HepG2 (cell line): ENCODE results near the gene MZF1. TPM values are rescaled to one million over a fixed set of nuclear protein-coding genes. Genes with fewer than 3 reads are reported as not detected.

Experiments used
- BHLHE40 ChIP-seq: IDR thresholded peaks from 2 replicates; pipeline ENCODE4 v1.6.1; 2011; ENCODE audit warnings: low read length, improper control_type of control experiment
- HNRNPH1 ChIP-seq: fragments of 200-400 bp; formaldehyde crosslinking; optimal IDR thresholded peaks from 2 replicates; pipeline ENCODE3; 2017; ENCODE audit warnings: mild to moderate bottlenecking, low read depth, low read length
- POLR2A ChIP-seq, 2 experiments: IDR thresholded peaks; 2 replicates each; pipeline ENCODE4 v1.6.1; 2011; ENCODE audit warnings: low read depth in 2 of 2, low read length in 2 of 2, mild to moderate bottlenecking in 1 of 2, moderate library complexity in 1 of 2; ENCODE audit not compliant: insufficient read depth in 1 of 2
- PPARG ChIP-seq: conservative IDR thresholded peaks from 2 replicates; pipeline ENCODE4 v1.6.1; 2016; ENCODE audit warnings: missing biosample characterization, missing genetic modification reagents
- RAD51 ChIP-seq: fragments of 450-650 bp; IDR thresholded peaks from 2 replicates; pipeline ENCODE4 v1.6.1; 2016; ENCODE audit warnings: borderline replicate concordance
- REXO4 ChIP-seq: sonication (generic); formaldehyde crosslinking; IDR thresholded peaks from 2 replicates; pipeline ENCODE4 v1.8.0; 2022; ENCODE audit warnings: missing genetic modification reagents, mild to moderate bottlenecking, borderline replicate concordance
- RFX5 ChIP-seq: IDR thresholded peaks from 2 replicates; pipeline ENCODE4 v1.6.1; 2011; ENCODE audit warnings: low read depth, low read length, improper control_type of control experiment
- SALL2 ChIP-seq: sonication (generic); formaldehyde crosslinking; IDR thresholded peaks from 2 replicates; pipeline ENCODE4 v1.8.1; 2023; ENCODE audit warnings: mild to moderate bottlenecking, missing genetic modification reagents, inconsistent platforms
- TCF12 ChIP-seq, 2 experiments: fragments of 450-650 bp in 1 of 2; sonication (generic) in 1 of 2; formaldehyde crosslinking in 1 of 2; IDR thresholded peaks; 2 replicates each; pipeline versions ENCODE4 v1.6.1 to v1.8.0; 2017 to 2022; ENCODE audit warnings: antibody characterized with exemption in 1 of 2, mild to moderate bottlenecking in 1 of 2, missing genetic modification reagents in 1 of 2, moderate library complexity in 1 of 2
- TOPORS ChIP-seq: sonication (generic); formaldehyde crosslinking; IDR thresholded peaks from 2 replicates; pipeline ENCODE4 v1.8.0; 2023; ENCODE audit warnings: mild to moderate bottlenecking, missing genetic modification reagents
- ZBTB38 ChIP-seq: sonication (generic); formaldehyde crosslinking; IDR thresholded peaks from 2 replicates; pipeline ENCODE4 v1.5.1; 2020; ENCODE audit warnings: mild to moderate bottlenecking, missing genetic modification reagents
- ZNF180 ChIP-seq: sonication (generic); formaldehyde crosslinking; IDR thresholded peaks from 2 replicates; pipeline ENCODE4 v1.4.0; 2020; ENCODE audit warnings: low read depth, missing genetic modification reagents, borderline replicate concordance
- ZNF616 ChIP-seq: sonication (generic); formaldehyde crosslinking; IDR thresholded peaks from 2 replicates; pipeline ENCODE4 v1.5.0; 2020; ENCODE audit warnings: low read depth, mild to moderate bottlenecking, missing genetic modification reagents
- ZNF629 ChIP-seq: sonication (generic); formaldehyde crosslinking; conservative IDR thresholded peaks from 2 replicates; pipeline ENCODE4 v1.5.0; 2020; ENCODE audit warnings: missing genetic modification reagents
- ZNF7 ChIP-seq: IDR thresholded peaks from 2 replicates; pipeline ENCODE4 v1.6.1; 2016; ENCODE audit warnings: missing biosample characterization, missing genetic modification reagents
- ZNF709 ChIP-seq: sonication (generic); formaldehyde crosslinking; IDR thresholded peaks from 2 replicates; pipeline ENCODE4 v1.5.0; 2020; ENCODE audit warnings: mild to moderate bottlenecking, missing genetic modification reagents
- ZNF746 ChIP-seq: sonication (generic); formaldehyde crosslinking; IDR thresholded peaks from 2 replicates; pipeline ENCODE4 v1.8.0; 2022; ENCODE audit warnings: mild to moderate bottlenecking, missing genetic modification reagents
- polyA plus RNA-seq, 8 experiments: library from polyadenylated mRNA; depleted of rRNA in 3 of 8; stranded (reverse) in 7 of 8; unstranded in 1 of 8; fragments of >200 nt; fragmentation: Illumina TruSeq in 4 of 8; extraction: Trizol in 4 of 8; gene quantifications; 2 replicates each; pipeline versions ENCODE4 v1.2.1 to v1.2.3, GENCODE V29; 2011 to 2016; ENCODE audit warnings: low read depth in 4 of 8, missing spikeins in 1 of 8, mixed read lengths in 1 of 8; ENCODE audit not compliant: insufficient read depth in 1 of 8
- total RNA-seq, 5 experiments: library from RNA; depleted of rRNA; stranded (reverse); fragments of >200 nt; fragmentation: Illumina TruSeq; extraction: Trizol; gene quantifications; 2 replicates each; pipeline ENCODE4 v1.2.3, GENCODE V29; 2016; ENCODE audit warnings: low read depth in 1 of 5
- TF ChIP-seq, protein P1 (sequence below), 2 experiments: fragments of 450-650 bp in 1 of 2; sonication (generic) in 1 of 2; formaldehyde crosslinking in 1 of 2; IDR thresholded peaks; 2 replicates each; pipeline versions ENCODE4 v1.6.1 to v1.8.0; 2016 to 2022; ENCODE audit warnings: antibody characterized with exemption in 1 of 2, mild to moderate bottlenecking in 1 of 2, missing genetic modification reagents in 1 of 2
- TF ChIP-seq, protein P2 (sequence below): sonication (generic); formaldehyde crosslinking; IDR thresholded peaks from 2 replicates; pipeline ENCODE4 v1.5.1; 2020; ENCODE audit warnings: mild to moderate bottlenecking, moderate library complexity, missing genetic modification reagents

Gene MZF1
- total and polyA plus RNA-seq, 2 of the 13 experiments (the other 11 are each of a cell fraction or from before 2014, with no cell fraction given) = 3.1 to 8.1 TPM

DNA sequence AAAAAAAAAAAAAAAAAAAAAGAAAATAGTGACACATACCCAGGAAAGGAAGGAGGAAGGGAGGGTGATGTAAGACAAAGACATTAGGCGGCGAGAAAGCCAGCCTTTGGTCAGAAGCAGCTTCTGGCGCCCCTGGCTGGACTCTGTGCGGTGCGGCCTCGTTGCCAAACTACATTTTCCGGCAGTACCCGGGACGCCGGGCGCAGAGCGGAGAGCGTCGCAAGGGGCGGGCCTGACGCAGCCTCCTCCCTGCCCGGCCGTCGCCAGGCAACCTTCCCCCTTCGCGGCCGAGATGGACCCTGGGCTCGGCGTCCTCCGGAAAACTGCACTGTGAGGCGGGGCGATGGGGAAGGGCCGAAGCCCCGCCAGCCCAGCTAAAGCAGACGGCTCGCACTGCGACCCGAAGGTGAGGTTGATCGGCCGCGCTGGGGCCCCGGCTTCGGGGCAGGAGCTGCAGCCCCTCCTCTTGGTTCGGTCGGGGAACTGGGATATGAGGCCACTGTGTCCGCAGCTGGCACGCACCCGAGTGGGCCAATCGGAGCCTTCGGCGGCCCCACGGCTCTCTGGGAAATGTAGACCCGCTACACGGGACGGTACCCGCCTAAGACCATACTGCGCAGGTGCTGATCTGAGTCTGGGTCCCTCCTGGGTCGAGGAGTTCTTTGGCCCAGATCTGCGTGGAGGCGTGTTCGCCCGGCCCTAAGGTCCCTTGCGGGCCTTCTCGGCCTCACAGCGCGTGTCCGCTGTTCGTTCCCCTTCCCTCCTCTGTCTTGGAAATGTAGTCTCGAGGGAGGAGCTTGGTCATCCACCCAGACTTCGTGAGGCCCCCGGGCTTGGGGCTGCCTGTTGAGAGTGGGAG lies 2.3 kb upstream of the MZF1 start (continued):
- TF ChIP-seq BHLHE40 (no peak), ZNF7 (CRISPR knock-in tag) (no peak), ZNF629 (CRISPR knock-in tag) (0 out of 2 replicates have a peak, but pooled peaks have one; percentile 54), ZBTB38 (CRISPR knock-in tag) (peak; percentile 58), TOPORS (CRISPR knock-in tag) (no peak), ZNF746 (peak; percentile 84; the same call in 1 of the 2 replicates), ZNF709 (peak; percentile 52; the same call in 1 of the 2 replicates), REXO4 (CRISPR knock-in tag) (no peak), RAD51 (no peak), ZNF616 (no peak; the same call in 1 of the 2 replicates), ZNF180 (CRISPR knock-in tag) (0 out of 2 replicates have a peak, but pooled peaks have one; percentile 17), PPARG (CRISPR knock-in tag) (0 out of 2 replicates have a peak, but pooled peaks have one; percentile 14), RFX5 (peak; percentile 4; the same call in 1 of the 2 replicates), POLR2A (IDR thresholded peaks at IDR 0.05; ENCODE audit: insufficient read depth in 1 of 2, low read depth in 2 of 2, low read length in 2 of 2) (peak; percentile 75 to 95), SALL2 (CRISPR knock-in tag) (peak; percentile 58), TCF12 (IDR thresholded peaks at IDR 0.05) (no peak), TCF12 (CRISPR knock-in tag; IDR thresholded peaks at IDR 0.05) (no peak; the same call in 1 of the 2 replicates), HNRNPH1 (no peak)
- TF ChIP-seq, protein P1, sequence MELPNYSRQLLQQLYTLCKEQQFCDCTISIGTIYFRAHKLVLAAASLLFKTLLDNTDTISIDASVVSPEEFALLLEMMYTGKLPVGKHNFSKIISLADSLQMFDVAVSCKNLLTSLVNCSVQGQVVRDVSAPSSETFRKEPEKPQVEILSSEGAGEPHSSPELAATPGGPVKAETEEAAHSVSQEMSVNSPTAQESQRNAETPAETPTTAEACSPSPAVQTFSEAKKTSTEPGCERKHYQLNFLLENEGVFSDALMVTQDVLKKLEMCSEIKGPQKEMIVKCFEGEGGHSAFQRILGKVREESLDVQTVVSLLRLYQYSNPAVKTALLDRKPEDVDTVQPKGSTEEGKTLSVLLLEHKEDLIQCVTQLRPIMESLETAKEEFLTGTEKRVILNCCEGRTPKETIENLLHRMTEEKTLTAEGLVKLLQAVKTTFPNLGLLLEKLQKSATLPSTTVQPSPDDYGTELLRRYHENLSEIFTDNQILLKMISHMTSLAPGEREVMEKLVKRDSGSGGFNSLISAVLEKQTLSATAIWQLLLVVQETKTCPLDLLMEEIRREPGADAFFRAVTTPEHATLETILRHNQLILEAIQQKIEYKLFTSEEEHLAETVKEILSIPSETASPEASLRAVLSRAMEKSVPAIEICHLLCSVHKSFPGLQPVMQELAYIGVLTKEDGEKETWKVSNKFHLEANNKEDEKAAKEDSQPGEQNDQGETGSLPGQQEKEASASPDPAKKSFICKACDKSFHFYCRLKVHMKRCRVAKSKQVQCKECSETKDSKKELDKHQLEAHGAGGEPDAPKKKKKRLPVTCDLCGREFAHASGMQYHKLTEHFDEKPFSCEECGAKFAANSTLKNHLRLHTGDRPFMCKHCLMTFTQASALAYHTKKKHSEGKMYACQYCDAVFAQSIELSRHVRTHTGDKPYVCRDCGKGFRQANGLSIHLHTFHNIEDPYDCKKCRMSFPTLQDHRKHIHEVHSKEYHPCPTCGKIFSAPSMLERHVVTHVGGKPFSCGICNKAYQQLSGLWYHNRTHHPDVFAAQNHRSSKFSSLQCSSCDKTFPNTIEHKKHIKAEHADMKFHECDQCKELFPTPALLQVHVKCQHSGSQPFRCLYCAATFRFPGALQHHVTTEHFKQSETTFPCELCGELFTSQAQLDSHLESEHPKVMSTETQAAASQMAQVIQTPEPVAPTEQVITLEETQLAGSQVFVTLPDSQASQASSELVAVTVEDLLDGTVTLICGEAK (IDR thresholded peaks at IDR 0.05) = no peak
- TF ChIP-seq, protein P1 (CRISPR knock-in tag; IDR thresholded peaks at IDR 0.05) = peak; percentile 23; the same call in 1 of the 2 replicates
- TF ChIP-seq, protein P2, sequence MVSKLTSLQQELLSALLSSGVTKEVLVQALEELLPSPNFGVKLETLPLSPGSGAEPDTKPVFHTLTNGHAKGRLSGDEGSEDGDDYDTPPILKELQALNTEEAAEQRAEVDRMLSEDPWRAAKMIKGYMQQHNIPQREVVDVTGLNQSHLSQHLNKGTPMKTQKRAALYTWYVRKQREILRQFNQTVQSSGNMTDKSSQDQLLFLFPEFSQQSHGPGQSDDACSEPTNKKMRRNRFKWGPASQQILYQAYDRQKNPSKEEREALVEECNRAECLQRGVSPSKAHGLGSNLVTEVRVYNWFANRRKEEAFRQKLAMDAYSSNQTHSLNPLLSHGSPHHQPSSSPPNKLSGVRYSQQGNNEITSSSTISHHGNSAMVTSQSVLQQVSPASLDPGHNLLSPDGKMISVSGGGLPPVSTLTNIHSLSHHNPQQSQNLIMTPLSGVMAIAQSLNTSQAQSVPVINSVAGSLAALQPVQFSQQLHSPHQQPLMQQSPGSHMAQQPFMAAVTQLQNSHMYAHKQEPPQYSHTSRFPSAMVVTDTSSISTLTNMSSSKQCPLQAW (CRISPR knock-in tag) = peak; percentile 74
